ENCODE measurements around the gene FOXD4L1.
"Not testable (repeated sequence)": the region's sequence is repeated elsewhere in the genome, so short reads cannot be mapped to it uniquely, and the experiment has no call there.

GRCh38 chr2:113515995-113516394, 17.5 kb downstream of the FOXD4L1 start:
- not testable (repeated sequence) for TF ChIP-seq CTCF (IDR thresholded peaks at IDR 0.05; ENCODE audit: insufficient read depth, low read length); REST (IDR thresholded peaks at IDR 0.05; ENCODE audit: insufficient replicate concordance, low read depth); POLR2AphosphoS5 (IDR thresholded peaks at IDR 0.05; ENCODE audit: low read depth); GABPA (IDR thresholded peaks at IDR 0.05; ENCODE audit: low read depth)

Data from HL-60 (cell line).